ENCODE data around the gene EEA1. TPM values are rescaled to one million over a fixed set of nuclear protein-coding genes. Genes with fewer than 3 reads are reported as not detected.

The EEA1 gene
- total RNA-seq, 1 experiment from 2014 or later: 14.9 TPM

DNA sequence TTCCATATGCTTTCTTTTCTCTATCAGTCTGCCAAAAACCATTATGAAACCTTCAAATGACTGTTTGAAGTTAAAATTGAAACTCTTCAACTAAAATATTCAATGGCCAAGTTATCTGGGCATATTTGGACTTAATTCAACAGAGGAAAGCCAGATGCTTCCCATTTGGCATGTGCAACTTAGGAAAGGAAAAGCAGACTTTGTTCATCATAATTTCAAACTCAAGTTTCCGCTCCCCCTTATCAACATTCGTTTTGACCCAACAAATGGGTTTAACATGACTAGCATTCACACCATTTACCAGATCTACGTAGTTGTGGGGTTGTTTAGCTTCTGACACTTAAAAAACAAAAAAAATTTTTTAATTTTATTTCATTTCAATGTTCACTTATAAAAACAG lies 150.6 kb downstream of the EEA1 start:
- WGBS (ENCODE audit: extremely low coverage, insufficient read length, low lambda C conversion rate): no CpG with 5 or more reads among the region's 3 CpGs
- Histone ChIP-seq H2BK15ac (ENCODE audit: low read depth, low read length) (no peak overlapping the region), H3T11ph (ENCODE audit: low read length) (no peak overlapping the region), H2AFZ (ENCODE audit: low read length) (no peak overlapping the region), H4K91ac (ENCODE audit: insufficient read length, low read depth, low read length) (no peak overlapping the region), H3K14ac (ENCODE audit: insufficient read depth, low read length) (no peak overlapping the region), H3K4me2 (ENCODE audit: insufficient read depth, insufficient read length, low read length) (no peak overlapping the region), H2BK120ac (ENCODE audit: low read depth, low read length, poor library complexity, severe bottlenecking) (no peak overlapping the region), H2BK5ac (ENCODE audit: insufficient read length, low read length) (no peak overlapping the region), H4K20me1 (ENCODE audit: control insufficient read depth, insufficient read depth, insufficient read length) (no peaks in the 10 kb centered on the region), H3K4ac (ENCODE audit: low read depth, low read length) (no peak overlapping the region), H3K18ac (ENCODE audit: insufficient read length, low read depth, low read length) (no peak overlapping the region), H4K8ac (replicated peaks; ENCODE audit: insufficient read length, low read depth, low read length) (no peak overlapping the region), H4K5ac (ENCODE audit: insufficient read length, low read depth, low read length) (no peak overlapping the region), H3K79me1 (ENCODE audit: insufficient read depth, low read depth, low read length, poor library complexity, severe bottlenecking) (no peaks in the 10 kb centered on the region), H3K27me3 (ENCODE audit: insufficient read depth, low read length) (no peaks in the 10 kb centered on the region), H3K79me2 (ENCODE audit: insufficient read depth, low read length) (no peaks in the 10 kb centered on the region), H3K23ac (ENCODE audit: insufficient read length, low read depth, low read length) (no peak overlapping the region), H3K9me3 (ENCODE audit: control insufficient read depth, low read depth, low read length) (no peaks in the 10 kb centered on the region), H3K4me1 (ENCODE audit: insufficient read depth, low read length) (no peaks in the 10 kb centered on the region), H2BK12ac (ENCODE audit: insufficient read length, low read depth, low read length) (no peak overlapping the region), H2AK5ac (ENCODE audit: insufficient read length, low read length) (no peak overlapping the region), H3K27ac (ENCODE audit: insufficient read length, low read depth, low read length) (no peak overlapping the region), H3K9ac (ENCODE audit: extremely low read depth, insufficient read length, low read length) (no peak overlapping the region), H3K23me2 (ENCODE audit: insufficient read length, low read depth, low read length, poor library complexity, severe bottlenecking) (no peaks in the 10 kb centered on the region), H3K56ac (ENCODE audit: insufficient read length, low read depth, low read length) (no peak overlapping the region), H2BK20ac (ENCODE audit: low read depth, low read length, poor library complexity, severe bottlenecking) (no peak overlapping the region)
- peaks cover 8 to 11% of the 10 kb centered on the region in 2 experiments for H3K4me1 Mint-ChIP-seq
- no peaks in the 10 kb centered on the region for H3K27me3 Mint-ChIP-seq (ENCODE audit: low read depth)
- H3K36me3 Mint-ChIP-seq (ENCODE audit: insufficient read depth in 1 of 3, low read depth in 3 of 3): peaks cover 0 to 10% (median 8%) of the 10 kb centered on the region in 3 experiments; a peak in 3 of 7 replicates
- no peaks in the 10 kb centered on the region for H3K9me3 Mint-ChIP-seq
- H3K4me3 Mint-ChIP-seq: no peak overlapping the region
- no peak overlapping the region for H3K27ac Mint-ChIP-seq
- DNase-seq: no peak
- TF ChIP-seq, protein P1, sequence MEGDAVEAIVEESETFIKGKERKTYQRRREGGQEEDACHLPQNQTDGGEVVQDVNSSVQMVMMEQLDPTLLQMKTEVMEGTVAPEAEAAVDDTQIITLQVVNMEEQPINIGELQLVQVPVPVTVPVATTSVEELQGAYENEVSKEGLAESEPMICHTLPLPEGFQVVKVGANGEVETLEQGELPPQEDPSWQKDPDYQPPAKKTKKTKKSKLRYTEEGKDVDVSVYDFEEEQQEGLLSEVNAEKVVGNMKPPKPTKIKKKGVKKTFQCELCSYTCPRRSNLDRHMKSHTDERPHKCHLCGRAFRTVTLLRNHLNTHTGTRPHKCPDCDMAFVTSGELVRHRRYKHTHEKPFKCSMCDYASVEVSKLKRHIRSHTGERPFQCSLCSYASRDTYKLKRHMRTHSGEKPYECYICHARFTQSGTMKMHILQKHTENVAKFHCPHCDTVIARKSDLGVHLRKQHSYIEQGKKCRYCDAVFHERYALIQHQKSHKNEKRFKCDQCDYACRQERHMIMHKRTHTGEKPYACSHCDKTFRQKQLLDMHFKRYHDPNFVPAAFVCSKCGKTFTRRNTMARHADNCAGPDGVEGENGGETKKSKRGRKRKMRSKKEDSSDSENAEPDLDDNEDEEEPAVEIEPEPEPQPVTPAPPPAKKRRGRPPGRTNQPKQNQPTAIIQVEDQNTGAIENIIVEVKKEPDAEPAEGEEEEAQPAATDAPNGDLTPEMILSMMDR (conservative IDR thresholded peaks at IDR 0.05): no peak

All from H9 (cell line).